Adrenal gland (tissue), 12 donors: ENCODE results near the gene SERGEF. TPM values are rescaled to one million over a fixed set of nuclear protein-coding genes. Genes with fewer than 3 reads are reported as not detected.

Experiments
- DNase-seq, 7 donors: peaks; one replicate each; pipeline ENCODE4 v3.0.0-alpha.2; 2019 to 2020
- H3K27ac ChIP-seq, 5 donors: fragments of 200-600 bp; sonication (generic) in 4 of 5; 1 replicate in 3 of 5; 2 replicates in 2 of 5; pipeline versions ENCODE4 v1.5.1 to v1.8.0; 2016 to 2020; ENCODE audit warnings: mild to moderate bottlenecking in 1 of 5
- H3K27me3 ChIP-seq: fragments of 200-600 bp; 2 replicates; pipeline ENCODE4 v1.8.0; 2021
- H3K36me3 ChIP-seq, 2 donors: fragments of 200-600 bp; replicated peaks in 1 of 2; 1 replicate in 1 of 2; 2 replicates in 1 of 2; pipeline versions ENCODE4 v1.5.1 to v1.8.0; 2018 to 2022
- H3K4me1 ChIP-seq, 2 donors: fragments of 200-600 bp; replicated peaks in 1 of 2; 1 replicate in 1 of 2; 2 replicates in 1 of 2; pipeline versions ENCODE4 v1.5.1 to v1.8.0; 2018 to 2021
- H3K4me3 ChIP-seq, 4 donors: fragments of 200-600 bp; sonication (generic) in 3 of 4; one replicate each; pipeline ENCODE4 v1.5.1; 2016 to 2018
- H3K9me3 ChIP-seq, 3 donors: fragments of 200-600 bp; sonication (generic) in 1 of 3; replicated peaks in 1 of 3; 1 replicate in 2 of 3; 2 replicates in 1 of 3; pipeline versions ENCODE4 v1.5.1 to v1.8.0; 2016 to 2021
- CTCF ChIP-seq, 6 experiments: fragments of 450-650 bp in 4 of 6; fragments of 200-600 bp in 2 of 6; sonication (generic) in 1 of 6; IDR thresholded peaks; 1 replicate in 5 of 6; 2 replicates in 1 of 6; pipeline versions ENCODE4 v1.5.1 to v1.8.0; 2016 to 2021; ENCODE audit warnings: antibody characterized with exemption in 6 of 6, mild to moderate bottlenecking in 2 of 6, moderate library complexity in 1 of 6
- POLR2A ChIP-seq, 2 donors: fragments of 450-650 bp; IDR thresholded peaks; one replicate each; pipeline ENCODE4 v1.6.1; 2017; ENCODE audit warnings: antibody characterized with exemption in 2 of 2, mild to moderate bottlenecking in 2 of 2, moderate library complexity in 1 of 2
- WGBS, 4 donors: extraction: QIAGEN DNeasy Blood & Tissue Kit in 2 of 4; methylation state at CpG; one replicate each; pipeline versions ENCODE4 v1.1.5 to v1.1.7; 2013 to 2017; 5-methylcytosine and 5-hydroxymethylcytosine counted together
- intact Hi-C, 2 donors: fragments of 100-400 bp; cut with DNase I; formaldehyde crosslinking; loops; one replicate each; pipeline versions ENCODE4 v1.14.1 to v1.15.0; 2022 to 2023
- polyA plus RNA-seq, 3 donors: library from polyadenylated mRNA; stranded (reverse); fragments of 200-250 nt in 2 of 3; fragments of 350-450 nt in 1 of 3; fragmentation: Illumina TruSeq in 1 of 3; extraction: RNeasy Lipid Tissue Mini Kit (QIAGEN cat#74804) in 1 of 3; gene quantifications; one replicate each; pipeline ENCODE4 v1.2.3, GENCODE V29; 2013 to 2014
- total RNA-seq, 9 donors: library from RNA; depleted of rRNA in 4 of 9; stranded (reverse); fragments of >200 nt in 4 of 9; fragments of 120-200 nt in 1 of 9; fragmentation: NEBNext Ultra II Directional in 1 of 9; extraction: Animal tissue kit (Norgen Biotek cat#: 25700) in 1 of 9; gene quantifications; one replicate each; pipeline versions ENCODE4 v1.1.0 to v1.2.4, GENCODE V29; 2013 to 2023
- donor health status: healthy with polysubstance abuse.
- donor health status: Bipolar disorder and iron deficiency.
- donor health status: DM: yes; HTN: yes; CAD: no.
- donor health status: DM: no; HTN: no; CAD: no.
- donor health status: DM: no; HTN: no; CAD: no.
- donor health status: DM: yes; HTN: yes; CAD: no.

Gene SERGEF
- total and polyA plus RNA-seq, 12 donors, result 21.7 to 216 (median 38.4) TPM

DNA sequence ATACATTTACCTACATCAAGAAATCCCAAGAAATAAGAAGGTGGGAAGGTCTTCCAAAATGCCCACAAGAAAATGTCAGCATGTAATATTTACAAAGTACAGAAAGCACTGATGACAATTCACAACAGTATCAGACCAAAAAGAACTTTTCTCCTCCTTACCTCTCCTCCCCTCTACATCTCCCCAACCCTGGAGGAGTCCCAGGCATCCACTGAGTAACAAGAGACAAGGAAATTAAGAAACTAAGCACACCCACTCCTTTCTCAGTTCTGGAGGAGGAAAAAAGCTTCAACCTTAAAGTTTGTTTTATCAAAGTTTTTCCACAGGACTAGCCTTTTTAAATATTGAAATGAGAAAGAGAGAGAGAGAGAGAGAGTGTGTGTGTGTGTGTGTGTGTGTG lies 2.0 kb upstream of the SERGEF start:
- DNase-seq, result no peak
- TF ChIP-seq POLR2A (IDR thresholded peaks at IDR 0.05) (no peak), CTCF (IDR thresholded peaks at IDR 0.05) (no peak)
- Histone ChIP-seq H3K36me3 (no peaks in the 10 kb centered on the region), H3K4me1 (peaks cover 0 to 10% of the 10 kb centered on the region in 2 donors), H3K9me3 (no peaks in the 10 kb centered on the region), H3K4me3 (no peak overlapping the region), H3K27me3 (no peaks in the 10 kb centered on the region), H3K27ac (no peak overlapping the region)
- intact Hi-C loops, result no loop called here

DNA sequence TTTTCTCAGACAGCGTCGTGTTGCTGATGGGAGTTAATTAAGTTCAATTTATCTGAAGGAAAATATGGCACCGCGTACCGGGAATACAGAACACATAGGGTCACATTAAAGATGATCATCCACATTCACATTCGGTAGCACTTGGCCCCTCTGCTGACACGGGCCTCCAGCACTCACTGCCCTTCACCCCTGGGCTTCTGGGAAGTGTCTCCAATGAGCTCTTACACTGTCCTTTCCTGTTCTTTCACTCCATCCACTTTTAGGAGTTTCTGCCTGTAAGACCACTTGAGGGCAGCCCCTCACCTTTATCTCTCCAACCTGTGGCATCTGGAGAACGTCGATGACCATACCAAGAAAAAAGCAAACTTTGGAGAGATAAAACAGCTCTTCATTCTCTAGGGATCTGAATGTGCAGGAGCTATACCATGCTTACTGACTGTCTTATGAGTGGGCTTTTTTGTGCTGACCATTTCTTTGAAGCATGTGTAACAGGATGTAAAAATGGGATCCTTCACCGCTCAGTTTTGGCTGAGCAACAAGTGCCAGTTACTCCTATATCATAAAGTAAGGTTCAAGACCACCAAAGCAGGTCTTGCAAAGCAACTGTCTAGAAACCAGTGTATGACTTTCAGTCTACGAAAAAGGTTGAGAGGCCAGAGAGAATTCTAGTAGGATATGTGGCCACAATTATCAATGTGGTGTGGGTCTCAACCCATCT lies 1.1 kb upstream of the SERGEF start:
- TF ChIP-seq CTCF (IDR thresholded peaks at IDR 0.05), result no peak
- TF ChIP-seq POLR2A (IDR thresholded peaks at IDR 0.05), result no peak
- no peaks in the 10 kb centered on the region for H3K36me3 ChIP-seq
- WGBS, 4 donors, result 17 to 24% (median 20%) methylated on average over 11 of the region's 11 CpGs
- H3K9me3 ChIP-seq, result no peaks in the 10 kb centered on the region
- peak overlapping the region in 4 of 5 donors; percentile 65 to 82 (median 74) for H3K27ac ChIP-seq
- intact Hi-C loops, result no loop called here
- H3K4me1 ChIP-seq, result peaks cover 0 to 10% of the 10 kb centered on the region in 2 donors
- H3K4me3 ChIP-seq, result peak overlapping the region in 2 of 4 donors; percentile 83 to 90
- H3K27me3 ChIP-seq, result no peaks in the 10 kb centered on the region
- DNase-seq, result peak in 3 of 7 donors; percentile 12 to 25 (median 17)

GRCh38 chr11:18012122-18012905 lies 533 bp downstream of the SERGEF start:
- intact Hi-C loops, result no loop called here
- no peak for TF ChIP-seq CTCF (IDR thresholded peaks at IDR 0.05)
- Histone ChIP-seq H3K27me3 (no peaks in the 10 kb centered on the region), H3K27ac (peak overlapping the region in 4 of 5 donors; percentile 50 to 82 (median 74)), H3K4me1 (peaks cover 0 to 10% of the 10 kb centered on the region in 2 donors), H3K9me3 (no peaks in the 10 kb centered on the region), H3K4me3 (peak overlapping the region in 3 of 4 donors; percentile 28 to 90 (median 83)), H3K36me3 (no peaks in the 10 kb centered on the region)
- peak; percentile 20 to 65 (median 30) for DNase-seq
- 7 to 18% (median 10%) methylated on average over 14 to 46 of the region's 46 CpGs for WGBS, 4 donors

DNA sequence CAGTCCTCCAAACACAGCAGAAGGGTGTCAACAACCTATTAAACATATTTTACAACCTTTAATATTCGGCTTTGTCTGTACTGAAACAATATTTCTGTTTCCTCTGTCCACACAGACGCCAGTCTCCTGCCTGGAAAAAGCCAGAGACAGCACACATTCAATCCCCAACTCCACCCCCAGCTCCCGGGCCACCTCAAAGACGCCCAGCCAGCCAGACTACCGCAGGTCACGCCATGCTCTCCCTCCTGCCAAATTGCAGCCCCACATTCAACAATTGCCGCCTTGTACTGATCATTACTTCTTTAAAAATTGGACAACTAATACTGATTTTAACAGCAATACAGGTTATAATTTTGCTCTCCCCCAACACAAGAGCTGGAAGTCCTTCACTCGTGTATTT lies 1.2 kb downstream of the SERGEF start:
- Histone ChIP-seq H3K9me3 (no peaks in the 10 kb centered on the region), H3K36me3 (no peaks in the 10 kb centered on the region), H3K4me3 (no peak overlapping the region), H3K27ac (peak overlapping the region in 1 of 5 donors; percentile 71), H3K27me3 (no peaks in the 10 kb centered on the region), H3K4me1 (peaks cover 0 to 10% of the 10 kb centered on the region in 2 donors)
- WGBS, 4 donors, result 84 to 87% (median 84%) methylated on average over 8 of the region's 8 CpGs
- no peak for DNase-seq
- intact Hi-C loops, result no loop called here
- TF ChIP-seq POLR2A (IDR thresholded peaks at IDR 0.05) (no peak), CTCF (IDR thresholded peaks at IDR 0.05) (no peak)
